Gastrocnemius medialis (tissue), 4 donors: ENCODE data around the gene KAZN. TPM values are rescaled to one million over a fixed set of nuclear protein-coding genes. Genes with fewer than 3 reads are reported as not detected.

Source experiments
- ATAC-seq, 2 donors: fragments of 150-250 bp; one replicate each; pipeline ENCODE4 v1.9.1; 2016
- DNase-seq, 2 donors: peaks; one replicate each; pipeline ENCODE4 v3.0.0-alpha.2; 2019
- H3K27ac ChIP-seq, 4 donors: fragments of 200-600 bp; sonication (generic); 1 replicate in 1 of 4; 2 replicates in 3 of 4; pipeline ENCODE4 v1.5.1; 2016 to 2018; ENCODE audit warnings: mild to moderate bottlenecking in 2 of 4, moderate library complexity in 1 of 4
- H3K27me3 ChIP-seq, 3 donors: fragments of 200-600 bp; sonication (generic) in 2 of 3; 1 replicate in 1 of 3; 2 replicates in 2 of 3; pipeline versions ENCODE4 v1.5.1 to v1.6.0; 2016 to 2019; ENCODE audit warnings: mild to moderate bottlenecking in 1 of 3, moderate library complexity in 1 of 3
- H3K36me3 ChIP-seq, 2 donors: fragments of 200-600 bp; sonication (generic) in 1 of 2; one replicate each; pipeline ENCODE4 v1.5.1; 2017 to 2018
- H3K4me1 ChIP-seq, 2 donors: fragments of 200-600 bp; sonication (generic) in 1 of 2; one replicate each; pipeline ENCODE4 v1.5.1; 2016 to 2017; ENCODE audit warnings: mild to moderate bottlenecking in 2 of 2
- H3K4me3 ChIP-seq, 4 donors: fragments of 200-600 bp; sonication (generic) in 3 of 4; 1 replicate in 1 of 4; 2 replicates in 3 of 4; pipeline ENCODE4 v1.5.1; 2016 to 2019; ENCODE audit warnings: mild to moderate bottlenecking in 2 of 4
- H3K9me3 ChIP-seq, 3 donors: fragments of 200-600 bp; sonication (generic) in 2 of 3; 1 replicate in 1 of 3; 2 replicates in 2 of 3; pipeline ENCODE4 v1.5.1; 2016 to 2019
- CTCF ChIP-seq, 5 experiments: fragments of 450-650 bp in 3 of 5; fragments of 200-600 bp in 2 of 5; sonication (generic) in 2 of 5; IDR thresholded peaks in 4 of 5; conservative IDR thresholded peaks in 1 of 5; 1 replicate in 4 of 5; 2 replicates in 1 of 5; pipeline ENCODE4 v1.5.1; 2016 to 2019; ENCODE audit warnings: antibody characterized with exemption in 5 of 5, mild to moderate bottlenecking in 3 of 5, moderate library complexity in 3 of 5
- POLR2A ChIP-seq, 2 donors: fragments of 450-650 bp; IDR thresholded peaks; one replicate each; pipeline ENCODE4 v1.6.1; 2017; ENCODE audit warnings: antibody characterized with exemption in 2 of 2, mild to moderate bottlenecking in 2 of 2, moderate library complexity in 2 of 2
- in situ Hi-C, 4 donors: fragments of 200-750 bp; cut with MboI; loops; one replicate each; pipeline versions ENCODE4 v1.15.0 to v1.8.0; 2017; ENCODE audit warnings: low sequenced_read_pairs in 4 of 4
- intact Hi-C: fragments of 100-400 bp; cut with DNase I; formaldehyde crosslinking; loops from one replicate; pipeline ENCODE4 v1.15.1; 2023; ENCODE audit warnings: low total_unique reads
- total RNA-seq, 4 donors: library from RNA; depleted of rRNA; stranded (reverse); fragments of >200 nt; gene quantifications; one replicate each; pipeline versions ENCODE4 v1.1.0 to v1.2.3, GENCODE V29; 2016

The KAZN gene
- total RNA-seq, 4 donors from 2014 or later = 0.05 to 2.2 (median 1.00) TPM

DNA sequence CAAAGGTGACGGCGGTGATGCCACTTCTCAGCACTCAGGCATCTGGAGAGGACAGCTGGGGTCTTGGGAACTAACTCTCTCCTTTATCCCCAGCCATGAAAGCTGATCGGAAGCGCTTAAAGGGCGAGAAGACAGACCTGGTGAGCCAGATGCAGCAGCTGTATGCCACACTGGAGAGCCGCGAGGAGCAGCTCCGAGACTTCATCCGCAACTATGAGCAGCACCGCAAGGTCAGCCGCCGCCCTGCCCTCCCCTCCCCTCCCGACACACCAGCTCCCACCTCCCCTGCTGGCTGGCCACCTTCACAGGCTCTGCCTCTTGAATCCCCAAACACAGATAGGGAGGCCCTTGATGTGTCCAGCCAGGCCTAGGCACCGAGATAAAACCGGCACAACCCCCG lies 436.2 kb downstream of the KAZN start:
- TF ChIP-seq POLR2A (IDR thresholded peaks at IDR 0.05) = no peak
- no peak overlapping the region for H3K4me3 ChIP-seq
- H3K36me3 ChIP-seq = no peaks in the 10 kb centered on the region
- intact Hi-C loops (no loop called here), in situ Hi-C loops (no loop called here)
- H3K27ac ChIP-seq = no peak overlapping the region
- H3K9me3 ChIP-seq = no peaks in the 10 kb centered on the region
- ATAC-seq (no peak), DNase-seq (no peak)
- H3K4me1 ChIP-seq = no peaks in the 10 kb centered on the region
- no peaks in the 10 kb centered on the region for H3K27me3 ChIP-seq

- in situ Hi-C loops = no loop called here
Measured at GRCh38 chr1:15035236-15035635, 436.8 kb downstream of the KAZN start.

DNA sequence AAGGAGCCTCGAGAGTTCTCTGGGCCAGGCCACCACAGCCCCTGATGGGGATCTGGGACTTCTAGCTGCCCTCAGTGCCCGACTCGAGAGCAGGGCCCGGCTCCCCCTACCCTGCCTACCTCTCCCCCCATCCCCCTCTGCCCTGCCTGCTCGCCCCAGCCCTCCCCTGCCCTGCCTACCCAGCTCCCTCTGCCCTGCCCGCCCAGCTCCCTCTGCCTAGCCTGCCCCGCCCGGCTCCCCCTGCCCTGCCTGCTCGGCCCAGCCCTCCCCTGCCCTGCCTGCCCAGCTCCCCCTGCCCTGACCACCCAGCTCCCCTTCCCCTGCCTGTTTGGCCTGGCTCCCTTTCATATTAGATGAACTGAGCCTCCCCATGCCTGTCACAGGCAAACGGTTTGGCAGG lies 437.6 kb downstream of the KAZN start:
- intact Hi-C loops = no loop called here
- in situ Hi-C loops = no loop called here

More at GRCh38 chr1:15035236-15035635, 436.8 kb downstream of the KAZN start:
- H3K36me3 ChIP-seq = no peaks in the 10 kb centered on the region
- H3K4me3 ChIP-seq = no peak overlapping the region
- H3K27ac ChIP-seq = no peak overlapping the region
- DNase-seq (no peak), ATAC-seq (no peak)
- no peaks in the 10 kb centered on the region for H3K9me3 ChIP-seq
- H3K27me3 ChIP-seq = no peaks in the 10 kb centered on the region
- intact Hi-C loops = no loop called here
- H3K4me1 ChIP-seq = no peaks in the 10 kb centered on the region
- TF ChIP-seq POLR2A (IDR thresholded peaks at IDR 0.05) (no peak), CTCF (IDR thresholded peaks at IDR 0.05 in 4 of 5, conservative IDR thresholded peaks at IDR 0.05 in 1 of 5) (no peak)

GRCh38 chr1:15038232-15039016 lies 439.9 kb downstream of the KAZN start:
- TF ChIP-seq CTCF (IDR thresholded peaks at IDR 0.05 in 4 of 5, conservative IDR thresholded peaks at IDR 0.05 in 1 of 5) = peak in 1 of 5 experiments; percentile 16
- no peak for TF ChIP-seq POLR2A (IDR thresholded peaks at IDR 0.05)
- in situ Hi-C loops = no loop called here
- H3K36me3 ChIP-seq = no peaks in the 10 kb centered on the region
- no peak for ATAC-seq
- DNase-seq = no peak
- H3K4me3 ChIP-seq = no peak overlapping the region
- intact Hi-C loops = no loop called here
- H3K4me1 ChIP-seq = no peaks in the 10 kb centered on the region
- H3K27me3 ChIP-seq = no peaks in the 10 kb centered on the region
- no peaks in the 10 kb centered on the region for H3K9me3 ChIP-seq
- no peak overlapping the region for H3K27ac ChIP-seq

More for the DNA sequence above, 437.6 kb downstream of the KAZN start:
- ATAC-seq (no peak), DNase-seq (no peak)
- no peaks in the 10 kb centered on the region for H3K36me3 ChIP-seq
- H3K27me3 ChIP-seq = no peaks in the 10 kb centered on the region
- H3K9me3 ChIP-seq = no peaks in the 10 kb centered on the region
- TF ChIP-seq POLR2A (IDR thresholded peaks at IDR 0.05) (no peak), CTCF (IDR thresholded peaks at IDR 0.05 in 4 of 5, conservative IDR thresholded peaks at IDR 0.05 in 1 of 5) (no peak)
- H3K4me1 ChIP-seq = no peaks in the 10 kb centered on the region
- H3K27ac ChIP-seq = no peak overlapping the region
- H3K4me3 ChIP-seq = no peak overlapping the region

DNA sequence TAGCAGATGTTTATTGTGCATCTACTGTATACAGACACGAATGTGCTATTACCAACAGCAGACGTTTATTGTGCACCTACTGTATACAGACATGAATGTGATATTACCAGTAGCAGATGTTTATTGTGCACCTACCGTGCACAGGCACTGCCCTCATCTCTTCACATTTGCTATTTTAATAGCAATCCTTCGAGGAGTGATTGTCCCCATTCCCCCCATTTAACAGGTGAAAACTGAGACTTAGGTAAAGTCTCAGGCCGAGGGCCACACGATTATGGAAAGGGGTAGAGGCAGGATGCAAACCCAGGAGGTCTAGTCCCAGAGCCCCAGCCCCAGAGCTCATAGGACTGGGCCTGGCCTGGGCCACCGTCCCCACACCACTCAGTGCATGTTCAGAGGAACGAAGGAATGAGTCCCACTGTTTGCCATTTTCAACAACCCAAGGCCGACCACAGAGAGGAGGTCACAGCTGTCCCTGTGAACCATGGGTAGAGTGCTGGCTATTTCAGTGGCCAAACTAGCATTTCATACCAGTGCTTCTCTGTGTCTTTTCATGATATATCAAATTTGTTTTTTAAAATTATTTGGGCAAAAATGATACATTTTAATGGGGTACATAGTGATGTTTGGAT lies 440.6 kb downstream of the KAZN start:
- H3K27me3 ChIP-seq = no peaks in the 10 kb centered on the region
- H3K4me1 ChIP-seq = no peaks in the 10 kb centered on the region
- no peak for TF ChIP-seq POLR2A (IDR thresholded peaks at IDR 0.05)
- TF ChIP-seq CTCF (IDR thresholded peaks at IDR 0.05 in 4 of 5, conservative IDR thresholded peaks at IDR 0.05 in 1 of 5) = no peak
- ATAC-seq (no peak), DNase-seq (no peak)
- H3K9me3 ChIP-seq = no peaks in the 10 kb centered on the region
- intact Hi-C loops (no loop called here), in situ Hi-C loops (no loop called here)
- H3K27ac ChIP-seq = no peak overlapping the region
- no peaks in the 10 kb centered on the region for H3K36me3 ChIP-seq
- H3K4me3 ChIP-seq = no peak overlapping the region
